DMS 273 (cell line): Measurements from ENCODE around the gene ZDBF2.
A peak's percentile ranks its signal among the peaks of the same experiment; 100 is the strongest.
"Not testable (repeated sequence)": the region's sequence is repeated elsewhere in the genome, so short reads cannot be mapped to it uniquely, and the experiment has no call there.

Experiments
- DNase-seq: peaks from one replicate; lab custom pipeline; 2025; ENCODE audit not compliant: unreplicated experiment; lab: John Stamatoyannopoulos, UW

Gene ZDBF2

DNA sequence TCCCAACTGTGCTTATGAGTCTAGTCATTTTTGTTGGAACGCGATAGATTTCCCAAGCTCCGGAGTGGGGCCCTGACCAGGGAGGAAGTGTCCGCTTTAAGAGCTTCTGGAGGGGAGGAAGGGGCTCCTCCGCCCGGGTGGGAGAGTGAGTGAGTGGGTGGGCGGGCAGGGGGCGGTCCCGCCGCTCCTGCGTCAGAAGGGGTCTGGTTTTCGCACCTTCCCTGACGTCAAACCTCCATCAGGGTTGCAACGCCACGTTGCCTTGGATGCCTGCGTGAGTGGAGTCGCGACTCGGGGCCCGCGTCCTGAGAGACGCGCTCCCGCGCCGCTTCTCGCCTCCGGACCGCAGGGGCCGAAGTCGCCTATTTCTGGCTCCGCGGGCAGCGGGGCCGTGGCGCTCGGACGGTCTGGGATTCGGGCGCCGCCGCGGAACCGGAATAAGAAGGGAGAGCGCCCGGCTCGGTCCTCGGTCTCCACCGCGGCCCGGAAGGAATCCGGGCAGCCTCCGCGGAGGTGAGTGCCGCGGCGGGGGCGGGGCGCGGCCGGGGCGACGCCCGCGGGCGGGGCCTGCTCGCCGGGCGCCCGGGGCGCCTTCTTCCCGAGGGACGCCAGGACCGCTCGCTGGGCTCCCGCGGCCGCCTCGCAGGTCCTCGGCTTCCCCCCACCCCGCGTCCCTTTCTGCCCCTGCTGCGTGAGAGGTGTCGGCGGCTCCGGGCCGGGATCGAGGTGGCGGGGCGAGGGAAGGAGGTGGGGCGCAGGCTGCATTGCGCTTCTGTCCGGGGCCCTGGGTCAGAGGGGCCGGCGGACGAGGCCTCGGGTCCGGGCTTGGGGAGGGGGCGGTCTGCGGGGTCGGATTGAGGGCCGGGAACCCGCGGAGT, at the start of gene ZDBF2:
ZDBF2 (plus strand) TSS at position 230 of the 878 bp plus-strand sequence. CDS start 7,187 bp downstream, outside the sequence.
- DNase-seq: peak; percentile 86

GRCh38 chr2:206225435-206226232, 48.8 kb upstream of the ZDBF2 start:
- no peak for DNase-seq

DNA sequence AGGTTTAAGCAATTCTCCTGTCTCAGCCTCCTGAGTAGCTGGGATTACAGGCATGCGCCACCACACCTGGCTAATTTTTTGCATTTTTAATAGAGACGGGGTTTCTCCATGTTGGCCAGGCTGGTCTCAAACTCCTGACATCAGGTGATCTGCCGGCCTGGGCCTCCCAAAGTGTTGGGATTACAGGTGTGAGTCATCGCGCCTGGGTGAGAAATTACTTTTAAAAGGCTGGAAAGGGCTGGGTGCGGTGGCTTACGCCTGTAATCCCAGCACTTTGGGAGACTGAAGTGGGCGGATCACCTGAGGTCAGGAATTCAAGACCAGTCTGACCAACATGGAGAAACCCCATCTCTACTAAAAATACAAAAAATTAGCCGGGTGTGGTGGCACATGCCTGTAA, 45.8 kb upstream of the ZDBF2 start:
- not testable (repeated sequence) for DNase-seq

GRCh38 chr2:206229642-206230041, 44.8 kb upstream of the ZDBF2 start:
- DNase-seq: no peak

DNA sequence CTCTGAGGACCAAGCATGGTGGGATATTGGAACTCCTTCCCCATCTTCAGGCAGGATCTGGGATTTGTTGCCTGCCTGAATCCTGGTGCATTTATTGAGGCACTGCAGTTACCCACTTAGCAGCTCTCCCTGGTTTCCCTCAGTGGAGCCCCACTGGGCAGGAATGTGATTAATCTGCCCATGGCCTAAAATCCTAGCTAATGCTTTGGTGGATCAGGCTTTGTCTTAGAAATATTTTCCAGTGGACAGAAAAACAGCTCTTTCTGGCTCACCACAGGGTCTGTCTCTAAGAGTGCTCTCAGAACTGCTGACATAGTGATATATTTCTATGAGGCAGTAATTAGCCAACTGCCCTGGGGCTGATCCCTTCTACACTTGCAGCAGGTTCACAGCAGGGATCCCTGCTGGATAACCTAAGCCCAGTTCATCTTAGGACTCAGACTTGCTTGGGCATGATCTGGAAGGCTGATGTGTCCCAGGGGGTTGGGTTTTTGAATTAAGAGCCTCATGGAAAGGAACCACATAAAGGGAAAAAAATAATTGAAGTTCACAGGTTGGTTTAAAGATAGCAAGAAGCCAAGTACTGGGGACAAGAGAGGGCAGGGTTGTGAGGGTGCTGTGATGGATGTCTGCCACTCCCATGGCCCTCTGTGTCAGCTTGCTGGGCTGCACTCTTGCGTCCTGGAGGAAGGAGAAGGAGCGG, 44.3 kb upstream of the ZDBF2 start:
- peak; percentile 95 for DNase-seq

- DNase-seq: peak; percentile 22
Measured at GRCh38 chr2:206231669-206232286, 42.7 kb upstream of the ZDBF2 start.

- DNase-seq: peak; percentile 71
Measured at GRCh38 chr2:206232287-206233035, 42.0 kb upstream of the ZDBF2 start.

DNA sequence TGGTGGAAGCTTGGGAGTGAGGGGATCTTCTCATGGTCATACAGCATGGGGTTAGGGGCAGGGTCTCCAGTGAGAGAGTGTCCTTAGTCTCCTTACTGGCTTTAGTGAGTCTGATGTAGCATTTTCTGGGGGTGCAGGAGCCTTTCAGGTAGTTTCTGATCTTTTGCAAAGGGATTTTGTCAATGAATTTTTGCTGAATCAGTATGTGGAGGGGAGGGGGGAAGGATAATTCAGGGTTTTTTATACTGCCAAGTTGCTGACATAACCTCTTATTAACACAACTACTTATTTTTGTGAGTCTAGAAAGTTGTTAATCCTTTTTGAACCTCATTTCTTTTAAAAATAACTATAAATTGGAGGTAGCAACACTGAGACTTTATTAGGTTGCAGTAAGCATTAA, 35.3 kb upstream of the ZDBF2 start:
- DNase-seq: no peak

DNA sequence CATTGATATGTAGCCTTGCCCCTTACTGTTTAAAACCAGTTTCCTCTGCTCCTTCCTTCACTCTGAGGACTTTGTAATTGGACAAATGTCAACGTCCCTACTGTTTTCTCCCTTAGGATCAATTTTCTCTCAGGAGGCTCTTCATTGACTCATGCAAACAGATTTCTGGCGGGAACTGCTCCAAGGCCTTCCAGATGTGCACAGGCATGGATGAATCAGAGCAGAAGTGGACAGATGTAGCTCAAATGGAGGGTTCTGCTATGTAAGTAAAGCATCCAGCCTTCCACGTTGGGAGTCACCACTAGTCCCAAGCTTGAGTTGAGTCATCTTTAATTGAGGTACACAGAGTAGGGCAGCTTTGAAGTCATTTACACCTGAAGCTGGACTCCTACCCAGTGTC, 34.1 kb upstream of the ZDBF2 start:
- peak; percentile 29 for DNase-seq

- DNase-seq: peak; percentile 66
Measured at GRCh38 chr2:206241736-206242135, 32.7 kb upstream of the ZDBF2 start.

GRCh38 chr2:206245265-206245672, 29.2 kb upstream of the ZDBF2 start:
- DNase-seq: no peak

GRCh38 chr2:206250041-206250897, 24.2 kb upstream of the ZDBF2 start:
- DNase-seq: no peak

GRCh38 chr2:206253125-206253776, 21.2 kb upstream of the ZDBF2 start:
- no peak for DNase-seq

GRCh38 chr2:206253777-206254166, 20.7 kb upstream of the ZDBF2 start:
- no peak for DNase-seq

GRCh38 chr2:206255003-206255402, 19.5 kb upstream of the ZDBF2 start:
- DNase-seq: no peak

- DNase-seq: no peak
Measured at GRCh38 chr2:206256706-206257205, 17.7 kb upstream of the ZDBF2 start.

DNA sequence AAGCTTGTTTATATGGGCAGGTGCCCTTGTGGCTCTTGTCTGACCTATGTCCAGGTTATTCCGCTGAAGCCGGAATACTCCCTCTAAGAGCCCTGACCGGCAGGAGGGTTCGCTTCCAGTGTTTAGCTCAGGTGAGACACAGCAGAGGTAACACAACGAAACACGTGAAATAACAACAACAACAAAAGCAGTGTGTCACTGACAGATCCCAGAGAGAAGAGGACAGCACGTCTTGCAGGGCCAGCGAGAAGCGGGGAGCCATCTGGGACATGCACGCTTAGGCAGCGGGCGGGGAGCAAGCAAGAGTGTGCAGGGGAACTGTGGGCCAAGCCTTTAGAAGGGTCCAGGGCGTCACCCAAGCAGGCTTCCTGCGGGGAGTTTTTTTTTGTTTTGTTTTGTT, 17.1 kb upstream of the ZDBF2 start:
- no peak for DNase-seq

- no peak for DNase-seq
Measured at GRCh38 chr2:206257861-206258260, 16.6 kb upstream of the ZDBF2 start.

DNA sequence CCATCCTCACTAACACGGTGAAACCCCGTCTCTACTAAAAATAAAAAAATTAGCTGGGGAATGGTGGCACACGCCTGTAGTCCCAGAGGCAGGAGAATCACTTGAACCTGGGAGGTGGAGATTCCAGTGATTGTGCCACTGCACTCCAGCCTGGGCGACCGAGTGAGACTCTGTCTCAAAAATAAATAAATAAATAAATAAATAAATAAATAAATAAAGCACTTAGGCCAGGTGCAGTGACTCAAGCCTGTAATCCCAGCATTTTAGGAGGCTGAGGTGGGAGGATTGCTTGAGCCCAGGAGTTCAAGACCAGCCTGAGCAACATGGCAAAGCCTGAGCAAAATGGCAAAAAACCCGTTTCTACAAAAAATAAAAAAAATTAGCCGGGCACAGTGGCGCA, 15.8 kb upstream of the ZDBF2 start:
- not testable (repeated sequence) for DNase-seq
